Stimulated activated naive CD8-positive, alpha-beta T cell treated with anti-CD3 and anti-CD28 coated beads, Interleukin-15, Interleukin-2, amounts not matched to agents 100 ng/mL and 50 ng/mL, for 24 hours (primary cell): ENCODE data around the gene CCZ1B.
"Not testable (repeated sequence)": the region's sequence is repeated elsewhere in the genome, so short reads cannot be mapped to it uniquely, and the experiment has no call there.

Source experiments
- H3K27ac Mint-ChIP-seq: one replicate; pipeline ENCODE4 v1.8.0; 2021; ENCODE audit warnings: mild to moderate bottlenecking, mixed read lengths
- H3K27me3 Mint-ChIP-seq: one replicate; pipeline ENCODE4 v1.8.0; 2021; ENCODE audit warnings: mixed read lengths
- H3K36me3 Mint-ChIP-seq: one replicate; pipeline ENCODE4 v1.8.0; 2021; ENCODE audit warnings: low read depth, mixed read lengths
- H3K4me1 Mint-ChIP-seq: one replicate; pipeline ENCODE4 v1.8.0; 2021; ENCODE audit warnings: low read depth, mixed read lengths
- H3K4me3 Mint-ChIP-seq: one replicate; pipeline ENCODE4 v1.8.0; 2021; ENCODE audit warnings: mild to moderate bottlenecking, mixed read lengths
- H3K9me3 Mint-ChIP-seq: one replicate; pipeline ENCODE4 v1.8.0; 2021; ENCODE audit warnings: mixed read lengths

The CCZ1B gene

DNA sequence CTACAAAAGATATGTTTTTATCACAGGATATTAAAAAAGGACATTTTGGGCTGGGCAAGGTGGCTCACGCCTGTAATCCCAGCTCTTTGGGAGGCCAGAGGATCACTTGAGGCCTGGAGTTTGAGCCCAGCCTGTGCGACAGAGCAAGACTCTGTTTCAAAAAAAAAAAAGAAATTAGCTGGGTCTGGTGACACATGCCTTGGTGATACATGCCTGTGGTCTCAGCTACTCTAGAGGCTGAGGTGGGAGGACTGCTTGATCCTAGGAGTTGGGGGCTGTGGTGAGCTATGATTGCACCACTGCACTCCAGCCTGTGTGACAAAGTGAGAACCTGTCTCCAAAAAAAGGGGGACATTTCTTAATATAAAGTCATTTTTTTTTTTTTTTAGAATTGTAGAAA lies 25.7 kb downstream of the CCZ1B start:
- H3K9me3 Mint-ChIP-seq, H3K4me1 Mint-ChIP-seq, H3K36me3 Mint-ChIP-seq, H3K27me3 Mint-ChIP-seq, H3K27ac Mint-ChIP-seq, H3K4me3 Mint-ChIP-seq: not testable (repeated sequence)

- not testable (repeated sequence) for H3K36me3 Mint-ChIP-seq, H3K4me1 Mint-ChIP-seq
Measured at GRCh38 chr7:6799887-6800286, 26.2 kb downstream of the CCZ1B start.

DNA sequence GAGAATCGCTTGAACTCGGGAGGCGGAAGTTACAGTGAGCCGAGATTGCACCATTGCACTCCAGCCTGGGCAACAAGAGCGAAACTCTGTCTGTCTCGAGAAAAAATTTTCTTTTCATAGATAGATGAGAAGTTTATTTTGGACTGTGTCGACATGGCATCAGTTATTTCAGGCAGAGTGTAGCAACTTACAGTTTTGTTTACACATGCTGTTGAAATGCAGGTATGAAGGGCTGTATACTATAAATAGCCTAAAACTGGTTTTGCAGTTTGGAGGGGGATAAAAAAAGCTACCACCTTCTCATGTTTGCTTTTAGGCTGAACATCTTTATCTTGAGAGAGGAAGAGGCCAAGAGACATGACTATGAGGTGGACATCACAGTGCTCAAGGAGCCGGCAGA lies 28.0 kb downstream of the CCZ1B start:
- H3K27me3 Mint-ChIP-seq, H3K27ac Mint-ChIP-seq, H3K4me1 Mint-ChIP-seq, H3K9me3 Mint-ChIP-seq, H3K4me3 Mint-ChIP-seq, H3K36me3 Mint-ChIP-seq: not testable (repeated sequence)

More at GRCh38 chr7:6799887-6800286, 26.2 kb downstream of the CCZ1B start:
- not testable (repeated sequence) for H3K27ac Mint-ChIP-seq, H3K27me3 Mint-ChIP-seq, H3K9me3 Mint-ChIP-seq, H3K4me3 Mint-ChIP-seq

- not testable (repeated sequence) for H3K27me3 Mint-ChIP-seq, H3K4me1 Mint-ChIP-seq, H3K36me3 Mint-ChIP-seq, H3K27ac Mint-ChIP-seq, H3K4me3 Mint-ChIP-seq, H3K9me3 Mint-ChIP-seq
Measured at GRCh38 chr7:6797218-6797617, 28.9 kb downstream of the CCZ1B start.

DNA sequence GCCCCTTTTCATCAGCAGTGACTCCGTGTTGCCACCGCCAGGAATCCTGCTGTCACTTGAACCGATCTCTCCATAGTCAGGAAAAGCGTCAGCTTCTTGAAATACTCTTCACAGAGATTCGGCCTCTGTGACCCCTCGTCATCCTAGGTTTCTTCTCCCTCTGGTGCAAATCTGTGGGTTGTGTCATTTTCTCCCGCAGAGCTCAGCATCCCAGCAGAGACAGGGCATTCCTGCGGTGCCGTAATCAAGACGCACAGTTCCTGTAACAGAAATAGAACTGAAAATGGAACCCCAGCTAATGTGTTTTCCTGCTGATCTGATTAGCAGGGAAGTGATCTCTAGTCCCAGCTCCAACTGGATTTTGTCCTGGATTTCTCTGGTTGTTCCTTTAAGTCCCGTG lies 31.8 kb downstream of the CCZ1B start:
- H3K9me3 Mint-ChIP-seq, H3K4me1 Mint-ChIP-seq: not testable (repeated sequence)

DNA sequence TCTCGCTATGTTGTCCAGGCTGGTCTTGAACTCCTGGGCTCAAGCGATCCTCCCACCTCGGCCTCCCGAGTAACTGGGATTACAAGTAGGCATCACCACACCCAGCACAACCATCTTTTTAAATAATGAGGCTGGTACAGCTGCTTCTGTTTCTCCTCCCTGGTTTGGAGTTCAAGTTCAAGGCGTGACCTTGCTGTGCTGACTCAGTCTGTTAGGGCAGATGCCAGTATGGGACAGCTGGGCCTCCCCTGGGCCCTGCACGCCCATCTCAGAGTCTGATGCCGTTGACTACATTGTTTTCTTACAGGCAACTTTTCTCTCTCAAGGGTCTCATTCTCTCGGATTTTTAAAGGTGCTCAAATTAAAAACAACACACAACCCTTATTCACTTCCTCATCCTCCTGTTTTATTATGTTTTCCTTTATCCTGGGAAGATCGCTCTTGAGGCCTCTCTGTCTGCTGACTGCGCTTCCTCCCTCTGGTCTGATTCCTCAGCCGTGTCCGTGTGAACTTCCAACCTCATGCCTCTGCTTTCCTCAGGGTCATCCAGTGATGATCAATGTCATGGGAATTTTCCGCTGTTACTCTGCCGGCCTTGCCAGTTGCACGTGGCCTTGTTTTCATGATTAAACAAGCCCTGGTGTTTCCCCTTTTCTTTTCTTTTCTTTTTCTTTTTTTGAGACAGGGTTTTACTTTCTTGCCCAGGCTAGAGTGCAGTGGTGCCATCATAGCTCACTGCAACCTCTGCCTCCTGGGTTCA lies 33.8 kb downstream of the CCZ1B start:
- H3K36me3 Mint-ChIP-seq, H3K4me3 Mint-ChIP-seq, H3K9me3 Mint-ChIP-seq, H3K4me1 Mint-ChIP-seq, H3K27me3 Mint-ChIP-seq, H3K27ac Mint-ChIP-seq: not testable (repeated sequence)

More for the DNA sequence above, 31.8 kb downstream of the CCZ1B start:
- H3K27me3 Mint-ChIP-seq, H3K36me3 Mint-ChIP-seq, H3K4me3 Mint-ChIP-seq, H3K27ac Mint-ChIP-seq: not testable (repeated sequence)

GRCh38 chr7:6789353-6789752 lies 36.7 kb downstream of the CCZ1B start:
- not testable (repeated sequence) for H3K4me3 Mint-ChIP-seq, H3K27ac Mint-ChIP-seq, H3K9me3 Mint-ChIP-seq, H3K4me1 Mint-ChIP-seq, H3K27me3 Mint-ChIP-seq, H3K36me3 Mint-ChIP-seq

- H3K27ac Mint-ChIP-seq, H3K9me3 Mint-ChIP-seq, H3K27me3 Mint-ChIP-seq, H3K4me1 Mint-ChIP-seq, H3K4me3 Mint-ChIP-seq, H3K36me3 Mint-ChIP-seq: not testable (repeated sequence)
Measured at GRCh38 chr7:6781581-6781980, 44.5 kb downstream of the CCZ1B start.

GRCh38 chr7:6761186-6761585 lies 64.9 kb downstream of the CCZ1B start:
- not testable (repeated sequence) for H3K9me3 Mint-ChIP-seq, H3K27me3 Mint-ChIP-seq, H3K27ac Mint-ChIP-seq, H3K4me3 Mint-ChIP-seq, H3K4me1 Mint-ChIP-seq, H3K36me3 Mint-ChIP-seq

- H3K27me3 Mint-ChIP-seq, H3K27ac Mint-ChIP-seq, H3K4me3 Mint-ChIP-seq, H3K9me3 Mint-ChIP-seq, H3K36me3 Mint-ChIP-seq, H3K4me1 Mint-ChIP-seq: not testable (repeated sequence)
Measured at GRCh38 chr7:6753964-6754363, 72.1 kb downstream of the CCZ1B start, which contains the start of gene RSPH10B2. TSS of gene RSPH10B2 (plus strand) at chr7:6754103. CDS start at chr7:6757678, 3,575 bp downstream.

- H3K9me3 Mint-ChIP-seq, H3K4me3 Mint-ChIP-seq, H3K27ac Mint-ChIP-seq, H3K4me1 Mint-ChIP-seq, H3K27me3 Mint-ChIP-seq, H3K36me3 Mint-ChIP-seq: not testable (repeated sequence)
Measured at GRCh38 chr7:6750173-6750572, 75.9 kb downstream of the CCZ1B start.

DNA sequence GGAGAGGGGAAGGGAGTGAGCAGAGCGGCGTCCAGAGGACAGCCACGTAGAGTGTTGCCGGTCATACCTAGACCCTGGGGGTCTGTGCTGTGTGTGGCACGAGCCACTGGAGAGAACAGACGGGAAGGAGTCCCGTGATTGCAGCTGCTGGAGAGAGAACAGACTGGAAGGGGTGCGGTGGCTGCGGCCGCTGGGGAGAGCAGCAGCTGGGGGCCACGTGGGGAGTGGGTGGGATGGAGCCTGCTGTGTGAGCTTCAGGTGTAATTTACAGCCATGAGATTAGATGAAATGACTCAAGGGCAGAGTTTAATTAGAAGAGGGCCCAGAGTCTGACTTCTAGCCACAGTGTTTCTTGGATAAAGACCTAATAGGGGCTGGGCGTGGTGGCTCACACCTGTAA lies 76.7 kb downstream of the CCZ1B start:
- H3K9me3 Mint-ChIP-seq, H3K4me1 Mint-ChIP-seq, H3K27me3 Mint-ChIP-seq, H3K4me3 Mint-ChIP-seq, H3K27ac Mint-ChIP-seq: not testable (repeated sequence)
- H3K36me3 Mint-ChIP-seq = peaks cover 10% of the 10 kb centered on the region
